GM12875 (cell line): ENCODE measurements around the gene DGKB.

Experiments used
- H3K4me3 ChIP-seq: one replicate; pipeline ENCODE4 v1.5.1; 2011; ENCODE audit warnings: low read depth, low read length, control low read depth
- TF ChIP-seq, protein P1 (sequence below): IDR thresholded peaks from 2 replicates; pipeline ENCODE4 v1.5.1; 2011; ENCODE audit warnings: low read depth, mild to moderate bottlenecking, control low read depth, inconsistent platforms, low read length, moderate library complexity, borderline replicate concordance; ENCODE audit not compliant: insufficient read depth

The DGKB gene

DNA sequence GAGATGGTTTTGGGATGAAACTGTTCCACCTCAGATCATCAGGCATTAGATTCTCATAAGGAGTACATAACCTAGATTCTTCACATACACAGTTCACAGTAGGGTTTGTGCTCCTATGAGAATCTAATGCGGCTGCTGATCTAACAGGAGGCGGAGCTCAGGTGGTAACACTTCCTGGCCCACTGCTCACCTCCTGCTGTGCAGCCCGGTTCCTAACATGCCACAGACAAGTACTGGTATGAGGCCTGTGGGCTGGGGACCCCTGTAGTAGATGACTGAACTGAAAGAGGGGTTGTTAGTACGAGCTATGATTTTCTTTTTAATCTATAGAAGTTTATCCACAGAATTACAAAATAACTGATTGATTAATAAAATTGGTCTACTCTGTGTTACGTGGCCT is 48.1 kb downstream of the DGKB start:
- H3K4me3 ChIP-seq, result no peak overlapping the region
- TF ChIP-seq, protein P1, sequence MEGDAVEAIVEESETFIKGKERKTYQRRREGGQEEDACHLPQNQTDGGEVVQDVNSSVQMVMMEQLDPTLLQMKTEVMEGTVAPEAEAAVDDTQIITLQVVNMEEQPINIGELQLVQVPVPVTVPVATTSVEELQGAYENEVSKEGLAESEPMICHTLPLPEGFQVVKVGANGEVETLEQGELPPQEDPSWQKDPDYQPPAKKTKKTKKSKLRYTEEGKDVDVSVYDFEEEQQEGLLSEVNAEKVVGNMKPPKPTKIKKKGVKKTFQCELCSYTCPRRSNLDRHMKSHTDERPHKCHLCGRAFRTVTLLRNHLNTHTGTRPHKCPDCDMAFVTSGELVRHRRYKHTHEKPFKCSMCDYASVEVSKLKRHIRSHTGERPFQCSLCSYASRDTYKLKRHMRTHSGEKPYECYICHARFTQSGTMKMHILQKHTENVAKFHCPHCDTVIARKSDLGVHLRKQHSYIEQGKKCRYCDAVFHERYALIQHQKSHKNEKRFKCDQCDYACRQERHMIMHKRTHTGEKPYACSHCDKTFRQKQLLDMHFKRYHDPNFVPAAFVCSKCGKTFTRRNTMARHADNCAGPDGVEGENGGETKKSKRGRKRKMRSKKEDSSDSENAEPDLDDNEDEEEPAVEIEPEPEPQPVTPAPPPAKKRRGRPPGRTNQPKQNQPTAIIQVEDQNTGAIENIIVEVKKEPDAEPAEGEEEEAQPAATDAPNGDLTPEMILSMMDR, result no peak

DNA sequence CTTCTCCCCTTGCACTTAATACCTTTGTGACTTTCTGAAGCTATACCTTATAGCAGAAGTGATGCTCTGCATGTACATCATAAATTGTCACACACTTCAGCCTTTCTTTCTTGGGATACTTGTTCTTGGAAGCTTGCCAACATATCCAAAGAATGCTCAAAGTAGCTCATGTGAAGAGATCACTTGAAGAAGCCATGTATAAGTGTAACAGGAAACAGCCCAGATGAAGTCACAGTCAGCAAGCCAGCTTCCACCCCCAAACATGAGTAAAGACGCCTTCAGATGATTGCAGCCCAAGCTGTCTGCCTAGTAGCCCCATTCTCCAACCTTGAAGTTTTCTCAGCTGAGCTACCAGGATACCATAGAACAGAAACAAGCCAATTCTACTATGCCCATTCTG is 50.9 kb downstream of the DGKB start:
- no peak overlapping the region for H3K4me3 ChIP-seq
- TF ChIP-seq, protein P1, result no peak

DNA sequence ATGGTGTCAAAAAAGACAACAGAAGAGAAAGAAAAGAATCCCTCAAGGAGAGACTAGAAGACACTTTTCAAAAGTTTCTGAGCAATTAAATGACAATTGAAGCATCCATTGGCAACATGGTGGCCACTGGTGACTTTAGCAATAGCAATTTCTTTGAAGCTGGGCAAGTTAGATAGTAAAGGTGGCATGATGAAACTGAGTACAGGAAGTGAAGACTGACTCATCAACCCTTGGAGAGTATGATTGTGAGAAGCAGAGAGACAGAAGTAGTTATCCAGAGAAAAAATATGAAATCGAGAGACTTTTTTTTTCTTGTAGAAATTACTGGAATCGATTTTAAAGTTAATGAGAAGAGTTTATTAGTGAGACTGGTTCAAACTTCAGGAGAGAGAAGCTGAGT is 52.5 kb downstream of the DGKB start:
- TF ChIP-seq, protein P1, result no peak
- H3K4me3 ChIP-seq, result no peak overlapping the region

DNA sequence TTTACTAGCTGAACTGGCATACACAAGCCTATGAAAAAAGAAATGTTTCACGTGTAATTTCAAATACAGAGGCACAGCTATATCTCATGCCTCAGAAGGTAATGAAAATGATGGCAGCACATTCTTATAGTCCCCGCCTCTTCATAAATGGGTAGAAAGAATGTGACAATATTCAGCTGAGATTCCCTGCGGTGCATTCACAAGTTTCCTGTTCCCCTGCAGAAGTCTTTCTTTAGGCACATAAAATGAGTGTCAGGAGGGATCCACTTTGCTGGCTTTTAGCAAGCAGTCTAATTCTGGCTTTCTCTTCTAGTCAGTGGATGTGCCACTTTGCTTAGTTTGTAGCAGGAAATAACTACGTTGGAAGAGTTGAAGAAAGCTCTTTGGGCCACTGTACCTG is 56.1 kb downstream of the DGKB start:
- TF ChIP-seq, protein P1, result no peak
- H3K4me3 ChIP-seq, result no peak overlapping the region

DNA sequence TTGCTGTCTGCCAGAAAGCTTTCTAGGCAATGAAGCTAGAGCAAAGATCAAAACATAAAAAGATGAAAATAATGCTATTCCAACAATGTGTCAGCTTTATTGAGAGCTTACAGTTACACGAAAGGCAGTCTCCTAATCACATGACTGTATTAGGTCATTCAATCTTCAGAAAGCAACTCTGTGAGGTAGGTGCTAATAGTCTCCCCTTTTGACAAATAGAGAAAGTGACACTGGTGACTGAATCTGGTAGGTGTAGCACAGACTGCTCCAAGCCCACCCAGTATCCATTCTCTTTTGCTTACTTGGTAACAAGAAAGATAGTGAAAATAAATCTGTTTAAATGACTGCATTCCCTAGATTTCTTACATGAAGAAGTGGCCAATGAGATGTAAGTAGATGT is 58.8 kb downstream of the DGKB start:
- H3K4me3 ChIP-seq, result no peak overlapping the region
- TF ChIP-seq, protein P1, result no peak

DNA sequence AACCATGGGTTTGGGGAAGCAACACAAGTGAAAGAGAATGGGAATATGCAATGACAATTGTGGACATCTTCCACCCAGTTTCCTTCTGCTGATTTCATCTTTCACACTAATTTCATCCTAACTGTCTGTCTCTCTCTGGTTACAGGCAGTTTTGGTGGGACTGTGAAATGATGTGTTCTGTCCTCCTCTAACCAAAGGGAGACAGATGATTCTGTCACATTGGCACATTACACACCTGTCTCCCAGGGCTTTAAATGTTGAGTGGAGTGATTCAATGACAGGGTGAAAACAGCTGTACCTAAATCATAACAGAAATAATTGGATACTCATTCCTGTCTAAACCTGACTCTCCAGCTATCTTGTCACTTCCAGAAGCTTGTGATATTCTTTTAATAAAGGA is 60.0 kb downstream of the DGKB start:
- TF ChIP-seq, protein P1, result no peak

DNA sequence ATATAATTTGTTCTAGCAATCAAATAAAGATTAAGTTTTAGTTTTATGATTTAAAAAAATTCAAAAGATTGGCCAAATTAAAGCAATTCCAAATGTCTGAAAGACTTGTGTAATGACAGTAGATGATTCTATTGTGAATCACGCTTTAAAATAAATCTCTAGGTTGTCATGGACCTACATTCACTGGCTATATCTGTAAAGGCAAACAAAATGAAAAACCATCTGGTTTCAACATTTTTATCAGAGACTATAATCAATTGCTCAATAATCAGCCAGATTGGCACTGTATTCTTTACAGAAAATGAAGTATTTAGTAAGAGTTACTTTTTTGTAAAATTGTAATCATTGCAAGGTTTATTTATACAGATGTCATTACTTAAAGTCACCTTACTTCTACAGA is 60.7 kb downstream of the DGKB start:
- TF ChIP-seq, protein P1, result no peak
- H3K4me3 ChIP-seq, result no peak overlapping the region

More for the DNA sequence above, 60.0 kb downstream of the DGKB start:
- no peak overlapping the region for H3K4me3 ChIP-seq
